Measurements from ENCODE around the gene AMPD3. TPM values are rescaled to one million over a fixed set of nuclear protein-coding genes. Genes with fewer than 3 reads are reported as not detected.

The AMPD3 gene
- total RNA-seq, 4 donors from 2014 or later = 8.7 to 15.2 (median 9.8) TPM

DNA sequence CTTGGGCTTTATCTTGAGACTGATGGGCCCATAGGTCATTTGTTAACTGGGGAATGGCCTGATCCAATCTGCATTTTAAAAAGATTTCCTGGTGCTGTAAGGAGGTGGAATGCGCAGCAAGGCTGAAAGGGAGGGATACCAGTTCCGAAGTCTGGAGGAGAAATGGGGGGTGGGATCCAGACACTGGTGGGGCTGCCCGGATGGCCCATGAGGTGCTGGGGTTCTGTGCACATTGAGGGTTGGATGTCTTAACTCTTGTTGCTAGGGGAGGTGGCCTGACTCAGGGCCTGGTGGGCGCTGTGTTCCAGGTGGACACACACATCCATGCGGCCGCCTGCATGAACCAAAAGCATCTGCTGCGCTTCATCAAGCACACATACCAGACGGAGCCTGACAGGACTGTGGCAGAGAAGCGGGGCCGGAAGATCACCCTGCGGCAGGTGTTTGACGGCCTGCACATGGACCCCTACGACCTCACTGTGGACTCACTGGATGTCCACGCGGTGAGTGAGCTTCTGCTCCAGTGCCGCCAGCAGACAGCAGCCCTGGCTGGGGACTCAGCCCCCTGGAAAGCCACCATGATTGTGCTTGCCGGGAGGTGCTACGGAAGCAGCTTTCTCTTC is 38.1 kb downstream of the AMPD3 start:
- Histone ChIP-seq H3K9me3 (no peaks in the 10 kb centered on the region), H3K36me3 (peaks cover 0 to 51% (median 0%) of the 10 kb centered on the region in 3 donors), H3K4me3 (no peak overlapping the region), H3K27ac (no peak overlapping the region), H3K27me3 (no peaks in the 10 kb centered on the region), H3K4me1 (peaks cover 14 to 59% (median 33%) of the 10 kb centered on the region in 3 donors)
- 90 to 97% methylated on average over 5 to 8 of the region's 18 CpGs for WGBS, 2 donors
- no peak for TF ChIP-seq POLR2A (IDR thresholded peaks at IDR 0.05)
- TF ChIP-seq, protein P1, sequence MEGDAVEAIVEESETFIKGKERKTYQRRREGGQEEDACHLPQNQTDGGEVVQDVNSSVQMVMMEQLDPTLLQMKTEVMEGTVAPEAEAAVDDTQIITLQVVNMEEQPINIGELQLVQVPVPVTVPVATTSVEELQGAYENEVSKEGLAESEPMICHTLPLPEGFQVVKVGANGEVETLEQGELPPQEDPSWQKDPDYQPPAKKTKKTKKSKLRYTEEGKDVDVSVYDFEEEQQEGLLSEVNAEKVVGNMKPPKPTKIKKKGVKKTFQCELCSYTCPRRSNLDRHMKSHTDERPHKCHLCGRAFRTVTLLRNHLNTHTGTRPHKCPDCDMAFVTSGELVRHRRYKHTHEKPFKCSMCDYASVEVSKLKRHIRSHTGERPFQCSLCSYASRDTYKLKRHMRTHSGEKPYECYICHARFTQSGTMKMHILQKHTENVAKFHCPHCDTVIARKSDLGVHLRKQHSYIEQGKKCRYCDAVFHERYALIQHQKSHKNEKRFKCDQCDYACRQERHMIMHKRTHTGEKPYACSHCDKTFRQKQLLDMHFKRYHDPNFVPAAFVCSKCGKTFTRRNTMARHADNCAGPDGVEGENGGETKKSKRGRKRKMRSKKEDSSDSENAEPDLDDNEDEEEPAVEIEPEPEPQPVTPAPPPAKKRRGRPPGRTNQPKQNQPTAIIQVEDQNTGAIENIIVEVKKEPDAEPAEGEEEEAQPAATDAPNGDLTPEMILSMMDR (IDR thresholded peaks at IDR 0.05) = no peak
- intact Hi-C loops (cut with DNase I) = no loop called here
- no peak for DNase-seq

DNA sequence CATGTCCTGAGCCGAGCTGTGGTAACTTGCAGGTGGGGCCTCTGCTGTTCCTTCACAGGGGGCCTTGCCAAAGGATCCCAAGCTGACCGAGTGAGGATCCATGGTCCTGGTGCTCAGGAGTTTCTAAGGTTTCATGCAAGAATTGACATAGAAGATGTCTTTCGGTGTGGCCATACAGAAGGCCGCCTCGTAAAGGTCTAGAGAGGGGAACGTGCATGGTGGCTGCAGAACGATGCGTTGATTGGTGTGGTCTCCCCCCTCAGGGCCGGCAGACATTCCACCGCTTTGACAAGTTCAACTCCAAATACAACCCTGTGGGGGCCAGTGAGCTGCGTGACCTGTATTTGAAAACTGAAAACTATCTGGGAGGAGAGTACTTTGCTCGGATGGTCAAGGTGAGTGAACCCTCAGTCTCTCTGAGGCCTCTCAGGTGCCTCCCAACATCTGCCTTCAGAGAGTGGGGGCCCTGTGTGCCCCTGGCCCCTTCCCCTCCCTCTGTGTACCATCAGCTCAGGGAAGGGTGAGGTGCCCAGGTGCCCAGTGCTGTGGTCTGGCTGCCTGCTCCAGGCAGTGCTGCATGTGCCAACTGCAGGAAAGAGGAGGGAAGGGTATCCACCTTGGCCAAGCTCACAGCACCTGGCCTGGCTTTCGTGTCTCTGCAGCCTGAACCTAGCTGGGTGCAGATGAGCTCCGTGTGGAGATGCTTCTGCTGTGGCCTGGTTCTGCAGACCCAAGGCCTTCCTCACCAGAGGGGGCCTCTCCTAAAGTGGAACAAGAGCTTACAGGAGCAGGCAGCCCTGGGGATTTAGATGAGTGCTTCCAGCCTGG is 39.8 kb downstream of the AMPD3 start:
- Histone ChIP-seq H3K27me3 (no peaks in the 10 kb centered on the region), H3K4me1 (peaks cover 10 to 61% (median 39%) of the 10 kb centered on the region in 3 donors), H3K9me3 (no peaks in the 10 kb centered on the region), H3K4me3 (no peak overlapping the region), H3K36me3 (peaks cover 0 to 68% (median 3%) of the 10 kb centered on the region in 3 donors), H3K27ac (no peak overlapping the region)
- WGBS, 2 donors = 90 to 93% methylated on average over 10 to 12 of the region's 14 CpGs
- no peak for DNase-seq
- TF ChIP-seq, protein P1 (IDR thresholded peaks at IDR 0.05) = no peak
- no peak for TF ChIP-seq POLR2A (IDR thresholded peaks at IDR 0.05)
- intact Hi-C loops (cut with DNase I) = no loop called here

DNA sequence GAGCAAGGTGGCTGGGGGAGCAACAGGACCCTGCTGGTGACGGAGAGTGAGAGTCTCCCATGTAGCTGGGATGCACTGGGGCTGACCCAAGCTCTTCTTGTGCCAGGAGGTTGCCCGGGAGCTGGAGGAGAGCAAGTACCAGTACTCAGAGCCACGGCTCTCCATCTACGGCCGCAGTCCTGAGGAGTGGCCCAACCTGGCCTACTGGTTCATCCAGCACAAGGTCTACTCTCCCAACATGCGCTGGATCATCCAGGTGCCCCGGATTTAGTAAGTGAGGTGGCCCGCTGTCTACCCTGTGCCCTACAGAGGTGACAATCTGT is 40.4 kb downstream of the AMPD3 start:
- intact Hi-C loops (cut with DNase I) = no loop called here
- DNase-seq = no peak
- Histone ChIP-seq H3K4me3 (no peak overlapping the region), H3K27me3 (no peaks in the 10 kb centered on the region), H3K4me1 (peaks cover 5 to 61% (median 36%) of the 10 kb centered on the region in 3 donors), H3K9me3 (no peaks in the 10 kb centered on the region), H3K36me3 (peaks cover 0 to 74% (median 3%) of the 10 kb centered on the region in 3 donors), H3K27ac (no peak overlapping the region)
- 86 to 88% methylated on average over 2 to 6 of the region's 8 CpGs for WGBS, 2 donors
- TF ChIP-seq, protein P1 (IDR thresholded peaks at IDR 0.05) = no peak
- no peak for TF ChIP-seq POLR2A (IDR thresholded peaks at IDR 0.05)

DNA sequence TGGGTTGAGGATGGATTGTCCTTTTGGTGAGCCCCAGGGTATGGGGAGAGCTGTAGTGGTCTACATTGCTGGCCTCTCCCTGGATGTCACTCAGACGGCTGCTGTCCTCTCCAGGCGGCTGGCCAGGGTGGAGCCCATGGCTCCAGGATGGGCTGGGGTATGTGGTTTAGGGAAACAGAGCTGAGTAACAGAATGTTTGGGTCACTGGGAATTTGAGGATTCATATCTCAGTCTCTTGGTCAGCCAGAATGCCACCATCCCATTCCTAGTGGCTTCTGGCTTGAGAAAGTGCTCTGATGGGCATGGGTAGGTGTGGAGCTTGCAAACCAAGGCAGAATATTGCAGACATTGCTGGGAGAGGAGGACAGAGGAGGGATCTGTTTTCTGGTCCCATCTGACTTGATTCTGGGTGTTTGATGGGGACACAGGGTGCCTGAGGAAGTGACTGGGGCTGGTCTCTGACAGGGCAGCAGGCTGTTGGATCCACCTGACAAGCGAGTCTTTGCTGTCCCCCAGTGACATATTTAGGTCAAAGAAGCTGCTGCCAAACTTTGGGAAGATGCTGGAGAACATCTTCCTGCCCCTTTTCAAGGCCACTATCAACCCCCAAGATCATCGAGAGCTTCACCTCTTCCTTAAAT is 41.4 kb downstream of the AMPD3 start:
- DNase-seq = no peak
- H3K4me1 ChIP-seq = peaks cover 5 to 57% (median 27%) of the 10 kb centered on the region in 3 donors
- H3K36me3 ChIP-seq = peaks cover 0 to 84% (median 3%) of the 10 kb centered on the region in 3 donors
- no peak overlapping the region for H3K4me3 ChIP-seq
- H3K9me3 ChIP-seq = no peaks in the 10 kb centered on the region
- H3K27ac ChIP-seq = no peak overlapping the region
- no peaks in the 10 kb centered on the region for H3K27me3 ChIP-seq
- no peak for TF ChIP-seq POLR2A (IDR thresholded peaks at IDR 0.05)
- TF ChIP-seq, protein P1 (IDR thresholded peaks at IDR 0.05) = no peak
- WGBS, 2 donors = 61 to 80% methylated on average over 2 of the region's 4 CpGs
- intact Hi-C loops (cut with DNase I) = no loop called here
